Mammary epithelial cell (primary cell): ENCODE data around the gene KCNG2.

Experiments used
- CTCF ChIP-seq, 2 donors: IDR thresholded peaks in 1 of 2; conservative IDR thresholded peaks in 1 of 2; 2 replicates each; pipeline ENCODE4 v1.5.1; 2011 to 2012; ENCODE audit warnings: inconsistent platforms in 2 of 2, low read length in 2 of 2, mild to moderate bottlenecking in 2 of 2, control low read depth in 1 of 2, low read depth in 1 of 2; ENCODE audit not compliant: insufficient read depth in 1 of 2; ENCODE audit errors: extremely low read depth in 1 of 2
- EZH2 ChIP-seq: IDR thresholded peaks from 2 replicates; pipeline ENCODE4 v1.6.1; 2012; ENCODE audit warnings: low read length, inconsistent platforms, borderline replicate concordance

GRCh38 chr18:79756826-79757225 is 40.9 kb upstream of the KCNG2 start:
- TF ChIP-seq CTCF (conservative IDR thresholded peaks at IDR 0.05 in 1 of 2, IDR thresholded peaks at IDR 0.05 in 1 of 2; ENCODE audit: extremely low read depth in 1 of 2, insufficient read depth in 1 of 2, low read depth in 1 of 2, low read length in 2 of 2) (no peak), EZH2 (no peak)
